HG03139 (cell line): Measurements from ENCODE around the gene ORAI2.
"Not testable (repeated sequence)": the region's sequence is repeated elsewhere in the genome, so short reads cannot be mapped to it uniquely, and the experiment has no call there.

Experiments
- ATAC-seq: cut with Tn5 transposase; IDR thresholded peaks from one replicate; pipeline ENCODE4 v1.9.1; 2021; ENCODE audit not compliant: unreplicated experiment

Gene ORAI2

DNA sequence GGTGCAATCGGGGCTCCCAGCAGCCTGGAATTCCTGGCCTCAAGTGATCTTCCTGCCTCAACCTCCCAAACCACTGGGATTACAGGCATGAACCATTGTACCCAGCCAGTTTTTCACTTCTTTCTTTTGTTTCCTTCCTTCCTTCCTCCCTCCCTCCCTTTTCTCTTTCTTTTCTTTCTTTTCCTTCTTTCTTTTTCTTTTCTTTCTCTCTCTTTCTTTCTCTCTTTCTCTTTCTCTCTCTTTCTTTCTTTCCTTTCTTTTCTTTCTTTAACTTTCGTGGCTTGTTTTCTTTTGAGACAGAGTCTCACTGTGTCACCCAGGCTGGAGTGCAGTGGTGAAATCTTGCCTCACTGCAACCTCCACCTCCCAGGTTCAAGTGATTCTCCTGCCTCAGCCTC is 12.3 kb downstream of the ORAI2 start:
- ATAC-seq: no peak

- no peak for ATAC-seq
Observed at GRCh38 chr7:102446387-102447156, 13.2 kb downstream of the ORAI2 start.

- no peak for ATAC-seq
Observed at GRCh38 chr7:102447311-102447710, 13.9 kb downstream of the ORAI2 start.

GRCh38 chr7:102449136-102449535 is 15.8 kb downstream of the ORAI2 start:
- ATAC-seq: no peak

DNA sequence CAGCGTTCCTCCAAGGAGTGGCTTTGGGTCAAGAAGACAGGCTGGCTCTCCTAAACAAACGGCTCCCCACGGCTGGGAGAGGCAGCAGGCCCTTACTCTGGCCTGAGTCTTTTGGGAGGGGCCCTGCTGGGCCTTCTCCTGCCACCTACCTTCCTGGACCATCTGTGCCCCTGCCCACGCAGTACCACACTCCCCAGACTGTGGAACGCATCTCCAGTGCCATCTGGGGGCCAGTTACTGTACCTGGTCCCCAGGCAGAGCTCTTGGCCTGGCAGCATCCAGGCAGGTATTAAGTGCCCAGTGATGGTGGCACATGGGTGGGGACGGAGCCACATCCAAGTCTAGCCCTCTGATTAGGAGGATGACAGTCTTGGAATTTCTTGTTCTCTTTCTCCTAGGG is 16.9 kb downstream of the ORAI2 start:
- ATAC-seq: no peak

- no peak for ATAC-seq
Observed at GRCh38 chr7:102451371-102452054, 18.1 kb downstream of the ORAI2 start.

DNA sequence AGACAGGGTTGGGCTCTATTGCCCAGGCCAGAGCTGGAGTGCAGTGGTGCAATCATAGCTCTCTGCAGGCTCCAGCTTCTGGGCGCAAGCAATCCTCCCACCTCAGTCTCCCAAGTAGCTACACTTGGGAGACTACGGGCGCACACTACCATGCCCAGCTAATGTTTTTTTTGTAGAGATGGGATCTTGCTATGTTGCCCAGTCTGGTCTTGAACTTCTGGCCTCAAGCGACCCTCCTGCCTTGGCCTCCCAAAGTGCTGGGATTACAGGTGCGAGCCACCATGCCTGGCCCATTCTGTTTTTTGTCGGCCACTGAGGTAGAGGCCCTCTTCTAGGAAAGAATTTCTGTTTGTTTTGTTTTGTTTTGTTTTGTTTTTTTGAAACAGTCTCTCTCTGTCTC is 19.1 kb downstream of the ORAI2 start:
- ATAC-seq: no peak

- ATAC-seq: no peak
Observed at GRCh38 chr7:102453319-102453718, 19.9 kb downstream of the ORAI2 start.

DNA sequence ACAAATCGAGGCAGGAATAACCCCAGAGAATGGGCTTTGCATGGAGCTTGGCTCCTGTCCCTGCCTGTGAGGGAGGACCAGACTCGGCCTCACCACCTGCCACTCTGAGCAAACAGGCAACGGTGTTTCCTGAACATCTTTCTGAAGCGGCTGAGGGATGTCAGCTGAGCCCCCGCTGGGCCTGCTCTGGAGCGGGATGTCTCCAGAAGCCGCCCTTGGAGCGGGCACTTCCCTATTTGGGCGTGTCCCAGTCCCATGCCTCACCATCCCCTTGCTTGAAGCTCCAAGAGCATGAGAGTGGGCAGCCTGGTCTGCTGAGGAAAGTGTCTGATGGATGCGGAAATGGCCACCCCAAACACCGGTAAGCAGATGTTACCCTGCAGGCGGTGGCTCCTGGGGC is 21.1 kb downstream of the ORAI2 start:
- ATAC-seq: no peak

DNA sequence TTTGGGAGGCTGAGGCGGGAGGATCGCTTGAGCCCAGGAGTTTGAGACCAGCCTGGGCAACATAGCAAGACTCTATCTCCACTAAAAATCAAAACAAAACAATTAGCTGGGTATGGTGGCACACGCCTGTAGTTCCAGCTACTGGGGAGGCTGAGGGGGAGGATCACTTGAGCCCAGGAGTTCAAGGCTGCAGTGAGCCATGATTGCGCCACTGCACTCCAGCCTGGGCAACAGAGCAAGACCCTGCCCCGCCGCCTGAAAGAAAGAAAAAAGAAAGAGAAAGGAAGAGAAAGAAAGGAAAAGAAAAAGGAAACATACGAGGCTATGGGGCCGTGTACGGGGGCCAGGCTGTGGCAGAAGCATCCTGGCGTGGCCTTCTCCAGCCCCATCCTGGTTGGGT is 21.6 kb downstream of the ORAI2 start:
- not testable (repeated sequence) for ATAC-seq

- no peak for ATAC-seq
Observed at GRCh38 chr7:102455596-102455995, 22.2 kb downstream of the ORAI2 start.

DNA sequence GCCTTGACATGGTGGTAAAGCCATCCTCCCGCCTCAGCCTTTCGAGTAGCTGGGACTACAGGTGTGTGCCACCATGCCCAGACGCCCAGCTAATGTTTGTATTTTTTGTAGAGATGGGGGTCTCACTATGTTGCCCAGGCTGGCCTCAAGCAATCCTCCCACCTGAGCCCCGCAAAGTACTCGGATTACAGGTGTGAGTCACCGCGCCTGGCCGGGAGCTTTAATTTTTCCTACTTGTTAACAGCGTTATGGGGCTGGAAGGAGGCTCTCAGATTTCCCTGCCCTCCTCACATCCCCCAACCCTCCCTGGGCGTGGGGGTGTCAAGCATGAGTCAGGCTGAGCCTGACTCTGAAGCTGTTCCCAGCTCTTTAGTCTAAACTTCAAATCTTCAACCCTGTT is 23.0 kb downstream of the ORAI2 start:
- ATAC-seq: no peak

- no peak for ATAC-seq
Observed at GRCh38 chr7:102457352-102457924, 24.1 kb downstream of the ORAI2 start.

DNA sequence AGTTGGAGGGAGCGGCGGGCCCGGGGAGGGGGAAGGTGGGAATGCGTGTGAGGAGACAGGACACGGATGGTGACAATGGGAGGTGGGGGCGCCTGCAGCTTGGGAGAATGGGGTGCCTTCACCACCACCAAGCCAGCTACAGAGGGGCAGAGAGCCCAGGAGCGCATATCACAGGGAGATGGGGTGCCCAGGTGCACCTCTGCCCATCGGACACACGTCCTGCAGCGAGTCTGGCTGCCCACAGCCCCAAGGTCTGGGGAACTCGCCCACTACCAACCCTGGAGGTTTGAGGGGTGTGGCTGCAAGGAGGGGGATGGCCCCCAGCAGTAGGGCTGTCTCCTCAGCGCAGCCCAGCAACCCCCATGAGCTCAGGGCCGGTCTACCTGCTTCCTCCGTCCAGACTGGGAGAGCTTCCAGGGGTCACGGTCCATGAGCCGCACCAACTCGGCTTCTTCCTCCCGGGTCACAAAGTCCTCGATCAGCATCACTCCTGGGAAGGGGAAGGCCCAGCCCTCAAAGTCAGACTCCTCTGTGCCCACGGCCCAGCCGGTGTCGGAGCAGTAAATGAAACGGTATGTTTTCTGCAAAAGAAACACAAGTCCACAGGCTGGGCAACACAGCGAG is 26.0 kb downstream of the ORAI2 start:
- no peak for ATAC-seq

GRCh38 chr7:102460467-102460866 is 27.1 kb downstream of the ORAI2 start:
- ATAC-seq: no peak

- ATAC-seq: no peak
Observed at GRCh38 chr7:102463841-102464576, 30.6 kb downstream of the ORAI2 start.

GRCh38 chr7:102464577-102465280 is 31.4 kb downstream of the ORAI2 start, which contains the start of the genes ALKBH4 and LRWD1:
Gene ALKBH4 (minus strand): TSS chr7:102464863. CDS start chr7:102464836, 27 bp downstream.
Gene LRWD1 (plus strand): TSS chr7:102464984. CDS start chr7:102465081, 97 bp downstream.
- ATAC-seq: peak; percentile 86

- ATAC-seq: no peak
Observed at GRCh38 chr7:102466097-102466496, 32.7 kb downstream of the ORAI2 start.

DNA sequence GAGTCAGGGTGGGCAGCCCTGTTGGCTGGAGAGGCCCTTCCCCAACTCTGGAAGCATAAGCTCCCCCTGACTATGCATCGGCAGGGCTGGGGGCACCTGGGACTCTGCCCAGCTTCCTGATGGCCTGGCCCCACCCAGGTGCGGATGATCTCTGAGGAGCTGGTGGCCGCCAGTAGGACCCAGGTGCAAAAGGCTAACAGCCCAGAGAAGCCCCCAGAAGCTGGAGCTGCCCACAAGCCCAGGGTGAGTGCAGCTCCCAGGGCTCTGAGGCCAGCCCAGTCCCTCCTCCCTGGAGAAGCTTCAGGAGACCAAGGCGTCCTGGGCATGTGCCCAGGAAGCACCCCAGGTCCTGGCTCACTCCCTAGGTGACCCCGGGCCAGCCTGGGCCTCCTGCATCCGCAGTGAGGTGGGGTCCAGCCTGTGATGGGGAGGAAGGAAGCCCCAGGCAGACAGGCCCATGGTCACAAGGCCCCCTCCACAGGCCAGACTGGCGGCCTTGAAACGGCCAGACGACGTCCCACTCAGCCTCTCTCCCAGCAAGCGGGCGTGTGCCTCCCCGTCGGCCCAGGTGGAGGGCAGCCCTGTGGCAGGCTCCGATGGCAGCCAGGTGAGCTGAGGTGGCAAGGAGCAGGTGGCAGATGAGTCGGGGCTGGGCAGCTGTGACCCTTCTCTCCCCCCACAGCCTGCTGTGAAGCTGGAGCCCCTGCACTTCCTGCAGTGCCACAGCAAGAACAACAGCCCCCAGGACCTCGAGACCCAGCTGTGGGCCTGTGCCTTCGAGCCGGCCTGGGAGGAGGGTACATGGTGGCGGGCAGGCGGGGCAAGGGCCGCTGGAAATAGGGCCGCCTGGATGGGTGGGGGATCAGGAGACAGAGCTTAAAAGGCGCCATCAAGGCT is 34.5 kb downstream of the ORAI2 start:
- no peak for ATAC-seq
